ENCODE measurements around the gene RASGRP4. TPM values are rescaled to one million over a fixed set of nuclear protein-coding genes. Genes with fewer than 3 reads are reported as not detected.

RASGRP4 gene
- total and polyA plus RNA-seq, 10 of the 15 experiments (the other 5 are each of a cell fraction or from before 2014, with no cell fraction given), result 0.24 to 7.4 (median 3.3) TPM

DNA sequence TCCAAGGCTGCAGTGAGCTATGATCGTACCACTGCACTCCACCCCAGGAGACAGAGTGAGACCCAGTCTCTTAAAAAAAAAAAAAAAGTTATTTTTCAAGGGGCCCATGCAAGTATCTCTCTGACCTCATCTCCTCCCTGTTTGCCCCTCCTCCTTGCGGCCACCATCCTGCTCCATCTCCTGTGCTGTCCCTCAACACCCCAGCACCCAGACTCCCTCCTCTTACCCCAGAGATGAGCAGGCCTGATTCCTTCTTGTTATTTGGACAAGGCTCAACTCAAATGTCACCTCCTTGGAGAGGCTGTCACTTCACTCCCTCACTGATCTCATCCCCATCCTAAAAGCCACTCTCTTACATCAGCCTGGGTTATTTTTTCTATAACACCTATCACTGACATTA is 11.9 kb upstream of the RASGRP4 start (continued):
- TF ChIP-seq ZBTB4 (CRISPR knock-in tag; IDR thresholded peaks at IDR 0.05), result no peak
- TF ChIP-seq RAD21 (IDR thresholded peaks at IDR 0.05; ENCODE audit: insufficient read depth, low read depth, low read length), result no peak

DNA sequence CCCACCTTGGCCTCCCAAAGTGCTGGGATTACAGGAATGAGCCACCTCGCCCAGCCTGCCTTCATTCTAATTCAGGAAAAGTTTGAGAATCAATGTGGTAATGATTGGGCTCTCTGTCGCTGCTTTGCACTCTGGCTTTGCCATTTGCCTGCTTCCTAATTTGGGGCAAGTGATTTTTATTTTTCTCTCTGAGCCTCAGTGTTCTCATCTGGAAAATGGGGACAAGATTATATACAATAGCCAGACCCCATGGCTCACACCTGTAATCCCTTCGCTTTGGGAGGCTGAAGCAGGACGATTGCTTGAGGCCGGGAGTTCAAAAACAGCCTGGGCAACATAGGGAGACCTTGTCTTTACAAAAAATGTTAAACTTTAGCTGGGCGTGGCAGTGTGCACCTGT is 11.3 kb upstream of the RASGRP4 start:
- BruUV-seq (replicated peaks), result no TSS peak
- Histone ChIP-seq H3K4me2 (ENCODE audit: control insufficient read depth, insufficient read depth) (no peak overlapping the region), H3K36me3 (ENCODE audit: control insufficient read depth in 2 of 2, insufficient read depth in 2 of 2, low read length in 1 of 2) (no peaks in the 10 kb centered on the region), H3K4me3 (no peak overlapping the region), H3K79me2 (ENCODE audit: control insufficient read depth, insufficient read depth, low read length) (no peaks in the 10 kb centered on the region), H3K4me1 (ENCODE audit: control insufficient read depth, insufficient read depth, low read length) (no peaks in the 10 kb centered on the region), H3K27me3 (replicated peaks in 1 of 2; ENCODE audit: control insufficient read depth in 2 of 2, insufficient read depth in 2 of 2, low read length in 1 of 2) (no peaks in the 10 kb centered on the region), H4K20me1 (ENCODE audit: control insufficient read depth, insufficient read depth) (no peaks in the 10 kb centered on the region), H2AFZ (ENCODE audit: control insufficient read depth, low read depth, low read length) (no peak overlapping the region), H3K9me3 (replicated peaks; ENCODE audit: control insufficient read depth, insufficient read depth, low read length) (no peaks in the 10 kb centered on the region), H3K9ac (ENCODE audit: control insufficient read depth, insufficient read depth, low read length) (no peak overlapping the region), H3K27ac (ENCODE audit: control insufficient read depth, insufficient read depth) (no peak overlapping the region)
- CTCF ChIA-PET, result interaction anchor here (0.7 to 2.2 kb wide), 2 partner anchors 34 to 163 kb away, joined by 4 to 6 read pairs; partner anchors contain the start of gene FAM98C
- DNase-seq (ENCODE audit: low read depth, low spot score) (no peak), FAIRE-seq (no peak), ATAC-seq (no peak)
- POLR2A ChIA-PET, result no interaction called here
- SMC1A ChIA-PET (ENCODE audit: uncharacterized antibody, unreplicated experiment), result no interaction called here
- intact Hi-C loops (cut with micrococcal nuclease; ENCODE audit: unreplicated experiment) (no loop called here), in situ Hi-C loops (cut with MboI) (no loop called here)
- WGBS (ENCODE audit: insufficient coverage, insufficient replicate concordance, low lambda C conversion rate, missing lambda C conversion rate), result 24% methylated on average over 6 of the region's 6 CpGs
- RAD21 ChIA-PET (ENCODE audit: unreplicated experiment), result interaction anchor here (0.7 kb wide), 1 partner anchor 63 kb away, joined by 3 read pairs; no protein-coding TSS in a partner anchor
- TF ChIP-seq YY1 (IDR thresholded peaks at IDR 0.05; ENCODE audit: low read depth, low read length) (no peak), HCFC1 (IDR thresholded peaks at IDR 0.05; ENCODE audit: low read length) (no peak), SMAD1 (IDR thresholded peaks at IDR 0.05; ENCODE audit: low read depth, partially characterized antibody) (no peak), ZNF24 (IDR thresholded peaks at IDR 0.05) (no peak), HDAC2 (IDR thresholded peaks at IDR 0.05) (no peak), SREBF1 (IDR thresholded peaks at IDR 0.05; ENCODE audit: low read length) (no peak), SMAD5 (IDR thresholded peaks at IDR 0.05; ENCODE audit: low read depth) (no peak), ZNF217 (IDR thresholded peaks at IDR 0.05) (no peak), KDM1A (IDR thresholded peaks at IDR 0.05; ENCODE audit: borderline replicate concordance) (no peak), EGR1 (IDR thresholded peaks at IDR 0.05; ENCODE audit: borderline replicate concordance in 1 of 2, low read depth in 2 of 2, low read length in 2 of 2) (no peak), ZNF592 (IDR thresholded peaks at IDR 0.05) (no peak), MEF2A (IDR thresholded peaks at IDR 0.05; ENCODE audit: insufficient read depth, low read depth, low read length) (no peak), MYC (IDR thresholded peaks at IDR 0.05; ENCODE audit: insufficient read depth, insufficient read length, insufficient replicate concordance, low read length, severe bottlenecking) (no peak), RAD51 (IDR thresholded peaks at IDR 0.05) (no peak), FOS (IDR thresholded peaks at IDR 0.05; ENCODE audit: borderline replicate concordance, extremely low read depth, insufficient read length) (no peak), ASH2L (IDR thresholded peaks at IDR 0.05; ENCODE audit: borderline replicate concordance, low read depth) (no peak)

All from GM12878 (cell line).